RWPE2 (cell line): ENCODE data around the gene TIMM17A.

Experiments
- ATAC-seq: fragments of 200-7000 bp; cut with Tn5 transposase; 3 replicates; pipeline ENCODE4 v1.9.1; 2021; ENCODE audit warnings: low read depth
- DNase-seq: peaks from one replicate; pipeline ENCODE4 v3.0.0-alpha.2; 2020; ENCODE audit warnings: low spot score
- H3K27ac ChIP-seq: fragments of 450-650 bp; 2 replicates; pipeline ENCODE4 v1.5.1; 2017; ENCODE audit warnings: mild to moderate bottlenecking; ENCODE audit not compliant: poor library complexity, severe bottlenecking
- H3K27me3 ChIP-seq: fragments of 250-450 bp; sonication (Bioruptor Pico); 2 replicates; pipeline ENCODE4 v1.5.1; 2021; ENCODE audit warnings: mild to moderate bottlenecking, moderate library complexity; ENCODE audit not compliant: insufficient read depth, poor library complexity, severe bottlenecking
- H3K36me3 ChIP-seq: fragments of 250-450 bp; sonication (Bioruptor Pico); 2 replicates; pipeline ENCODE4 v1.5.1; 2020; ENCODE audit warnings: low read depth, mild to moderate bottlenecking, moderate library complexity
- H3K4me1 ChIP-seq: fragments of 250-450 bp; sonication (Bioruptor Pico); 2 replicates; pipeline ENCODE4 v1.5.1; 2021; ENCODE audit warnings: mild to moderate bottlenecking, moderate library complexity; ENCODE audit not compliant: insufficient read depth, poor library complexity, severe bottlenecking
- H3K4me3 ChIP-seq: fragments of 250-450 bp; sonication (Bioruptor Pico); 2 replicates; pipeline ENCODE4 v1.5.1; 2021; ENCODE audit warnings: mild to moderate bottlenecking, moderate library complexity; ENCODE audit not compliant: severe bottlenecking
- H3K9me3 ChIP-seq: fragments of 250-450 bp; sonication (Bioruptor Pico); 2 replicates; pipeline ENCODE4 v1.5.1; 2021; ENCODE audit warnings: mild to moderate bottlenecking, moderate library complexity; ENCODE audit not compliant: severe bottlenecking
- TF ChIP-seq, protein P1 (sequence below): fragments of 450-650 bp; IDR thresholded peaks from one replicate; pipeline ENCODE4 v1.5.1; 2017; ENCODE audit warnings: mild to moderate bottlenecking, moderate library complexity; ENCODE audit not compliant: poor library complexity, severe bottlenecking

TIMM17A gene

GRCh38 chr1:201955009-201955728, at the start of gene TIMM17A:
TIMM17A (plus strand) TSS chr1:201955503; CDS start chr1:201955527, 24 bp downstream.
- peak; percentile 96 for DNase-seq
- H3K36me3 ChIP-seq, result peaks cover 39% of the 10 kb centered on the region
- H3K27me3 ChIP-seq, result no peaks in the 10 kb centered on the region
- peak; percentile 100 for ATAC-seq
- no peaks in the 10 kb centered on the region for H3K9me3 ChIP-seq
- peaks cover 4% of the 10 kb centered on the region for H3K4me1 ChIP-seq
- TF ChIP-seq, protein P1, sequence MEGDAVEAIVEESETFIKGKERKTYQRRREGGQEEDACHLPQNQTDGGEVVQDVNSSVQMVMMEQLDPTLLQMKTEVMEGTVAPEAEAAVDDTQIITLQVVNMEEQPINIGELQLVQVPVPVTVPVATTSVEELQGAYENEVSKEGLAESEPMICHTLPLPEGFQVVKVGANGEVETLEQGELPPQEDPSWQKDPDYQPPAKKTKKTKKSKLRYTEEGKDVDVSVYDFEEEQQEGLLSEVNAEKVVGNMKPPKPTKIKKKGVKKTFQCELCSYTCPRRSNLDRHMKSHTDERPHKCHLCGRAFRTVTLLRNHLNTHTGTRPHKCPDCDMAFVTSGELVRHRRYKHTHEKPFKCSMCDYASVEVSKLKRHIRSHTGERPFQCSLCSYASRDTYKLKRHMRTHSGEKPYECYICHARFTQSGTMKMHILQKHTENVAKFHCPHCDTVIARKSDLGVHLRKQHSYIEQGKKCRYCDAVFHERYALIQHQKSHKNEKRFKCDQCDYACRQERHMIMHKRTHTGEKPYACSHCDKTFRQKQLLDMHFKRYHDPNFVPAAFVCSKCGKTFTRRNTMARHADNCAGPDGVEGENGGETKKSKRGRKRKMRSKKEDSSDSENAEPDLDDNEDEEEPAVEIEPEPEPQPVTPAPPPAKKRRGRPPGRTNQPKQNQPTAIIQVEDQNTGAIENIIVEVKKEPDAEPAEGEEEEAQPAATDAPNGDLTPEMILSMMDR, result no peak
- peak within 1 kb of the TSS; percentile 93 for H3K4me3 ChIP-seq
- peak within 1 kb of the TSS; percentile 44 for H3K27ac ChIP-seq

DNA sequence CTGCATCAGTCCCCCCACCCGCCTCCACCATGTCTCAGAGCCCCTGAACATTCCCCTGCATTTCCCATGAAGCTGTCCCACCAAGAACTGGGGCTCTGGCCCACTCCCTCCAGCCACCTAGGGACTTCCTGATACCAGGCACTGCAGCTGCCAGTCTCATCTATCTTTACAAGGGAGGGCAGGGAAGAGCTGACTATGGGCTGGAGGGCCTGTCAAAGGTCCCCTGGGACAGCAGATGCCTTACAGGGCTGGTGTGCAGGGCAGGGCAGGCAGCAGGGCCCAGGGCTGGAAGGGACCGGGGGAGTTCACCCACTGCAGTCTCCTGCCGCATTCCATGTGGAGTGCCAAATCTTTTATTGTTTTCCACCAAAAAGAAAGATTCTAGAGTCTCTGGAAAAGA, 49.0 kb upstream of the TIMM17A start:
- no peaks in the 10 kb centered on the region for H3K36me3 ChIP-seq
- H3K9me3 ChIP-seq, result no peaks in the 10 kb centered on the region
- TF ChIP-seq, protein P1, result no peak
- no peak for ATAC-seq
- DNase-seq, result no peak
- no peaks in the 10 kb centered on the region for H3K27me3 ChIP-seq
- H3K27ac ChIP-seq, result no peak overlapping the region
- H3K4me3 ChIP-seq, result no peak overlapping the region
- H3K4me1 ChIP-seq, result peaks cover 11% of the 10 kb centered on the region

GRCh38 chr1:201907621-201908020, 47.7 kb upstream of the TIMM17A start:
- DNase-seq (no peak), ATAC-seq (no peak)
- H3K9me3 ChIP-seq, result no peaks in the 10 kb centered on the region
- H3K27ac ChIP-seq, result no peak overlapping the region
- peaks cover 11% of the 10 kb centered on the region for H3K4me1 ChIP-seq
- no peaks in the 10 kb centered on the region for H3K27me3 ChIP-seq
- TF ChIP-seq, protein P1, result no peak
- no peaks in the 10 kb centered on the region for H3K36me3 ChIP-seq
- H3K4me3 ChIP-seq, result no peak overlapping the region

- no peak for DNase-seq
- H3K4me1 ChIP-seq, result peaks cover 3% of the 10 kb centered on the region
- ATAC-seq, result no peak
- H3K4me3 ChIP-seq, result no peak overlapping the region
- H3K27me3 ChIP-seq, result no peaks in the 10 kb centered on the region
- H3K9me3 ChIP-seq, result no peaks in the 10 kb centered on the region
- H3K36me3 ChIP-seq, result no peaks in the 10 kb centered on the region
- no peak overlapping the region for H3K27ac ChIP-seq
- TF ChIP-seq, protein P1, result no peak
Observed at GRCh38 chr1:201911826-201912571, 43.3 kb upstream of the TIMM17A start.
